WERI-Rb-1 (cell line): ENCODE measurements around the gene TTC24.

ENCODE experiments used
- DNase-seq: peaks from one replicate; pipeline ENCODE4 v3.0.0-alpha.2; 2020
- H3K27ac ChIP-seq: fragments of 250-450 bp; sonication (Bioruptor Pico); 2 replicates; pipeline ENCODE4 v1.5.1; 2020; ENCODE audit warnings: mild to moderate bottlenecking, moderate library complexity
- H3K27me3 ChIP-seq: fragments of 250-450 bp; sonication (Bioruptor Pico); 2 replicates; pipeline ENCODE4 v1.5.1; 2021; ENCODE audit warnings: mild to moderate bottlenecking, low read depth, moderate library complexity; ENCODE audit not compliant: insufficient read depth, severe bottlenecking
- H3K36me3 ChIP-seq: fragments of 250-450 bp; sonication (Bioruptor Pico); 2 replicates; pipeline ENCODE4 v1.5.1; 2020; ENCODE audit warnings: mild to moderate bottlenecking, moderate library complexity
- H3K4me3 ChIP-seq: 2 replicates; pipeline ENCODE4 v1.5.1; 2011; ENCODE audit warnings: low read depth, mild to moderate bottlenecking, control low read depth, low read length
- H3K9me3 ChIP-seq: fragments of 250-450 bp; sonication (Bioruptor Pico); 2 replicates; pipeline ENCODE4 v1.5.1; 2021; ENCODE audit warnings: mild to moderate bottlenecking, moderate library complexity; ENCODE audit not compliant: severe bottlenecking
- TF ChIP-seq, protein P1 (sequence below): IDR thresholded peaks from 2 replicates; pipeline ENCODE4 v1.5.1; 2011; ENCODE audit warnings: low read depth, mild to moderate bottlenecking, control low read depth, inconsistent platforms, low read length

The TTC24 gene

DNA sequence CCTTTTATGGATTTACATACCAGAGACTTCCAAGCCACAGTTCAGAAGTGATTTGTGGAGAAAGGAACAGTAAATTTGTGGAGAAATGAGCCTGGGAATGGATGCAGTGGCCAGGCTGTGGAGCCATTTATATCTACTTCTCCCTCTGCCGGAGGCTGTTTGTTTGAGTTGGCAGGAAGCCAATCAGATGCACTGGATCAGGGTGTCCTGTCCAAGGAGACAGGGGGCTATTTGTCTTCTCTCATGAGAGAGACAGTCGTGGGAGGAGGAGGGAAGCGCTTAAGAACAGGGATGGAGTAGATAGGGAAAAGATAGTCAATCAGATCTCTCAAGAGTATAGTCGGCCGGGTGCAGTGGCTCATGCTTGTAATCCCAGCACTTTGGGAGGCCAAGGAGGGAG, 36.9 kb downstream of the TTC24 start:
- Histone ChIP-seq H3K36me3 (no peaks in the 10 kb centered on the region), H3K9me3 (no peaks in the 10 kb centered on the region), H3K27ac (no peak overlapping the region), H3K4me3 (no peak overlapping the region), H3K27me3 (no peaks in the 10 kb centered on the region)
- TF ChIP-seq, protein P1, sequence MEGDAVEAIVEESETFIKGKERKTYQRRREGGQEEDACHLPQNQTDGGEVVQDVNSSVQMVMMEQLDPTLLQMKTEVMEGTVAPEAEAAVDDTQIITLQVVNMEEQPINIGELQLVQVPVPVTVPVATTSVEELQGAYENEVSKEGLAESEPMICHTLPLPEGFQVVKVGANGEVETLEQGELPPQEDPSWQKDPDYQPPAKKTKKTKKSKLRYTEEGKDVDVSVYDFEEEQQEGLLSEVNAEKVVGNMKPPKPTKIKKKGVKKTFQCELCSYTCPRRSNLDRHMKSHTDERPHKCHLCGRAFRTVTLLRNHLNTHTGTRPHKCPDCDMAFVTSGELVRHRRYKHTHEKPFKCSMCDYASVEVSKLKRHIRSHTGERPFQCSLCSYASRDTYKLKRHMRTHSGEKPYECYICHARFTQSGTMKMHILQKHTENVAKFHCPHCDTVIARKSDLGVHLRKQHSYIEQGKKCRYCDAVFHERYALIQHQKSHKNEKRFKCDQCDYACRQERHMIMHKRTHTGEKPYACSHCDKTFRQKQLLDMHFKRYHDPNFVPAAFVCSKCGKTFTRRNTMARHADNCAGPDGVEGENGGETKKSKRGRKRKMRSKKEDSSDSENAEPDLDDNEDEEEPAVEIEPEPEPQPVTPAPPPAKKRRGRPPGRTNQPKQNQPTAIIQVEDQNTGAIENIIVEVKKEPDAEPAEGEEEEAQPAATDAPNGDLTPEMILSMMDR = 0 out of 2 replicates have a peak, but pooled peaks have one; percentile 10
- peak; percentile 70 for DNase-seq

DNA sequence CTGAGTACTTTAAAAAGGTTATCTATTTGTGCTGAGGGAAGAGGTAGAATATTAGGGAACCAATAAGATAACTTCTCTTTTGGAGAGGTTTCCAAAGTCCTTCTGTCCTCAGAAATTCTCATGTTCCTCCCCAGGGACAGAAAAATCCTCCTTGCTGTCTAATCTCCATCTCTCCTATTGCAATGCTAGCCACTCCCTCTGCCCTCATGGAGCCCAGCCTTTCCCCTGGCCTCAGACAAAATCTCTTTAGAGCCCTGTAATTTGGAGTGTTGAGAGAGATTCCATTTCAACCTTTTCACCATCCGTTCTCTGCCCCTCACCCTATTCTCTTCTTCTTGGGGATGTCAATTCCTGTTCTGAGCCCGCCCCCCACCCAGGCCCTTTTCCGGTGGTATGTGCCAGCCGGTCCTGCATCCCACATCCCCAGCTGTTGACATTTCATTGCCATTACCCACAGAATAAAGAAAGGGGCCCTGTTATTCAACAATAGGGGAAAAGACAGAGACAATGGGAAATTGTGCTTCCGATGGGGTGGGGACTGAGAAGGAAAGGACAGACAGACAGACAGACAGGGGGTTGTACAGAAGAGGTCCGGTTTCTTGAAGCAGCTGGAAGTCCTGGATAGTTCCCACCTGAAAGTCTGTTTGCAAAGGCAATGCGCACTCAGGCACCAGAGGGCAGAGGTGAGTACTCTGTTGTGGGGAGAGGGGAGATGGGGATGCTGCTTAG, 39.5 kb downstream of the TTC24 start, which contains the start of gene HAPLN2:
HAPLN2 (plus strand) TSS at position 563 of the 729 bp plus-strand sequence. CDS start 4,076 bp downstream, outside the sequence.
- Histone ChIP-seq H3K27ac (no peak within 1 kb of the TSS), H3K9me3 (no peaks in the 10 kb centered on the region), H3K36me3 (no peaks in the 10 kb centered on the region), H3K27me3 (peaks cover 4% of the 10 kb centered on the region), H3K4me3 (no peak within 1 kb of the TSS)
- TF ChIP-seq, protein P1 = peak; percentile 95
- DNase-seq = peak; percentile 85

DNA sequence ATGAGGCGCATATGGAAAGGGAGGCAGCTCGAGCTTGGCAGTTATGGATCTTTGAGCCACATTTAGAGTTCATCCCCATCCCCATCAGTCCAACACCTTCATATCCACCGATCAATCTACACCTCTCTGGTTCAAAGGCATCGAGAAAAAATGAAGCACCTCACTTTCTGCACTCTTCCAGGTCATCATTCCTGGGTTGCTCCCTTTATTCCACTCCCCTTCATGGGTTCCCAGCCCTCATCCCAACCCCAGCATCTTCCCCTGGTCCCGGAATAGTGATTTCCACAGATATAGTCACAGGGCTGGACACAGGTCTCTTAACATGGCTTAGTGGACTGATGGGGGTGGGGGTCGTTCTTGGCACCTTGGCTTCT, 40.0 kb downstream of the TTC24 start:
- peaks cover 6% of the 10 kb centered on the region for H3K27me3 ChIP-seq
- DNase-seq = no peak
- H3K9me3 ChIP-seq = no peaks in the 10 kb centered on the region
- TF ChIP-seq, protein P1 = no peak
- H3K27ac ChIP-seq = no peak overlapping the region
- H3K36me3 ChIP-seq = no peaks in the 10 kb centered on the region
- no peak overlapping the region for H3K4me3 ChIP-seq

DNA sequence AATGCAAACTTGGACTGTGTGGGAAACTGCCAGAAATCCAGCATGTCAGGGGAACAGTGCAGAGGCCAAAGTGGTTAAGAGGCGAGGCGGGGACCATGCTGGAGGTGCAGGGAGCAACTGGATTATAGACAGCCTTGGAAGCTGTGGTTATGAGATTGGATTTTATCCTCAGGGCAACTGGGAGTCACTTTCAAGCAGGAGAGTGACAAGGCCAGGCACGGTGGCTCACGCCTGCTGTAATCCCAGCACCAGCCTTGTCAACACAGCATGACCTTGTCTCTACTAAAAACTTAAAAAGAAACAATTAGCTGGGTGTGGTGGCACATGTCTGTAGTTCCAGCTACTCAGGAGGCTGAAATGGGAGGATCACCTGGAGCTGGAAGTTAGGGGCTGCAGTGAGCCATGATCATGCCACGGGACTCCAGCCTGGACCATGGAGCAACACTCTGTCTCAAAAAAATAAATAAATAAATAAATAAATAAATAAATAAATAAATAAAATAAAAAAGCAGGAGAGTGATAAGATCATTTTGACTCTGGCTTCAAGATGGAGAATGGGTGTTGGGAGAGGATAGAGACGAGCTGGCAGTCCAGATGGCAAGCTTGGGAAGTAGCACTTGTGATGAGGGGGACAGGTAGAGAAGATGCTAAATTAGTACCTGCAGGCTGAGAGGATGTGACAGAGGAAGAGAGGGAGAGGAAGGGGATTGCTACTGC, 43.2 kb downstream of the TTC24 start:
- no peaks in the 10 kb centered on the region for H3K9me3 ChIP-seq
- no peak for DNase-seq
- H3K27me3 ChIP-seq = peaks cover 15% of the 10 kb centered on the region
- no peak overlapping the region for H3K4me3 ChIP-seq
- H3K27ac ChIP-seq = no peak overlapping the region
- no peaks in the 10 kb centered on the region for H3K36me3 ChIP-seq
- TF ChIP-seq, protein P1 = no peak

- H3K4me3 ChIP-seq = peak overlapping the region; percentile 58
- peak; percentile 95 for DNase-seq
- no peaks in the 10 kb centered on the region for H3K9me3 ChIP-seq
- H3K36me3 ChIP-seq = no peaks in the 10 kb centered on the region
- no peak overlapping the region for H3K27ac ChIP-seq
- peaks cover 15% of the 10 kb centered on the region for H3K27me3 ChIP-seq
- TF ChIP-seq, protein P1 = peak; percentile 91
Observed at GRCh38 chr1:156623946-156624813, 44.7 kb downstream of the TTC24 start.
